ENCODE results near the gene FATE1.

- TF ChIP-seq, protein P1, sequence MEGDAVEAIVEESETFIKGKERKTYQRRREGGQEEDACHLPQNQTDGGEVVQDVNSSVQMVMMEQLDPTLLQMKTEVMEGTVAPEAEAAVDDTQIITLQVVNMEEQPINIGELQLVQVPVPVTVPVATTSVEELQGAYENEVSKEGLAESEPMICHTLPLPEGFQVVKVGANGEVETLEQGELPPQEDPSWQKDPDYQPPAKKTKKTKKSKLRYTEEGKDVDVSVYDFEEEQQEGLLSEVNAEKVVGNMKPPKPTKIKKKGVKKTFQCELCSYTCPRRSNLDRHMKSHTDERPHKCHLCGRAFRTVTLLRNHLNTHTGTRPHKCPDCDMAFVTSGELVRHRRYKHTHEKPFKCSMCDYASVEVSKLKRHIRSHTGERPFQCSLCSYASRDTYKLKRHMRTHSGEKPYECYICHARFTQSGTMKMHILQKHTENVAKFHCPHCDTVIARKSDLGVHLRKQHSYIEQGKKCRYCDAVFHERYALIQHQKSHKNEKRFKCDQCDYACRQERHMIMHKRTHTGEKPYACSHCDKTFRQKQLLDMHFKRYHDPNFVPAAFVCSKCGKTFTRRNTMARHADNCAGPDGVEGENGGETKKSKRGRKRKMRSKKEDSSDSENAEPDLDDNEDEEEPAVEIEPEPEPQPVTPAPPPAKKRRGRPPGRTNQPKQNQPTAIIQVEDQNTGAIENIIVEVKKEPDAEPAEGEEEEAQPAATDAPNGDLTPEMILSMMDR (conservative IDR thresholded peaks at IDR 0.05) = no peak
- TF ChIP-seq ZFX (IDR thresholded peaks at IDR 0.05) = no peak
Observed at GRCh38 chrX:151745651-151746050, 29.8 kb downstream of the FATE1 start.

All from C4-2B (cell line).